WTC11 (cell line): ENCODE results near the gene FAM187B. TPM values are rescaled to one million over a fixed set of nuclear protein-coding genes. Genes with fewer than 3 reads are reported as not detected.

Experiments used
- ATAC-seq: fragments of 200-7000 bp; cut with Tn5 transposase; 2 replicates; pipeline ENCODE4 v1.10.0; 2021; ENCODE audit warnings: mild to moderate bottlenecking, moderate library complexity
- CTCF ChIA-PET: fragments of 300-600 bp; sonication (Branson Sonifier 250); formaldehyde crosslinking; loops from one replicate; lab custom pipeline; 2021; ENCODE audit warnings: antibody characterized with exemption; lab: Charles Lee
- POLR2A ChIA-PET: fragments of 350-600 bp; sonication (Branson Sonifier 250); formaldehyde crosslinking; loops from one replicate; lab custom pipeline; 2021; ENCODE audit warnings: antibody characterized with exemption; lab: Charles Lee
- DNase-seq: peaks from one replicate; pipeline ENCODE4 v3.0.0; 2021; ENCODE audit warnings: low spot score
- H3K27ac Mint-ChIP-seq: 2 replicates; pipeline ENCODE4 v1.8.0; 2021; ENCODE audit warnings: mixed read lengths
- H3K27me3 Mint-ChIP-seq: 2 replicates; pipeline ENCODE4 v1.8.0; 2021; ENCODE audit warnings: low read depth, mild to moderate bottlenecking, moderate library complexity, mixed read lengths
- H3K36me3 Mint-ChIP-seq: 2 replicates; pipeline ENCODE4 v1.8.0; 2021; ENCODE audit warnings: mixed read lengths
- H3K4me1 Mint-ChIP-seq: 2 replicates; pipeline ENCODE4 v1.8.0; 2022; ENCODE audit warnings: mixed read lengths
- H3K4me3 Mint-ChIP-seq: 2 replicates; pipeline ENCODE4 v1.8.0; 2021; ENCODE audit warnings: mild to moderate bottlenecking, moderate library complexity, mixed read lengths
- H3K9me3 Mint-ChIP-seq: 2 replicates; pipeline ENCODE4 v1.8.0; 2021; ENCODE audit warnings: mixed read lengths
- ATF1 ChIP-seq: sonication (generic); formaldehyde crosslinking; IDR thresholded peaks from 2 replicates; pipeline ENCODE4 v1.8.1; 2023; ENCODE audit warnings: mild to moderate bottlenecking, moderate library complexity, missing genetic modification reagents
- CBFB ChIP-seq: sonication (generic); formaldehyde crosslinking; IDR thresholded peaks from 2 replicates; pipeline ENCODE4 v1.8.1; 2022; ENCODE audit warnings: mild to moderate bottlenecking, low read depth, missing genetic modification reagents
- ETV6 ChIP-seq: sonication (generic); formaldehyde crosslinking; IDR thresholded peaks from 2 replicates; pipeline ENCODE4 v1.8.1; 2022; ENCODE audit warnings: mild to moderate bottlenecking, missing genetic modification reagents
- JUN ChIP-seq: sonication (generic); formaldehyde crosslinking; IDR thresholded peaks from 2 replicates; pipeline ENCODE4 v1.8.0; 2023; ENCODE audit warnings: mild to moderate bottlenecking, missing genetic modification reagents
- MXD4 ChIP-seq: fragments of 250-450 bp; sonication (Bioruptor Pico); IDR thresholded peaks from 2 replicates; pipeline ENCODE4 v1.8.0; 2021; ENCODE audit warnings: mild to moderate bottlenecking, moderate library complexity, borderline replicate concordance
- NR3C1 ChIP-seq: sonication (generic); formaldehyde crosslinking; conservative IDR thresholded peaks from 2 replicates; pipeline ENCODE4 v1.8.1; 2023; ENCODE audit warnings: low read depth, mild to moderate bottlenecking, missing genetic modification reagents
- RELA ChIP-seq: sonication (generic); formaldehyde crosslinking; IDR thresholded peaks from 2 replicates; pipeline ENCODE4 v1.8.1; 2022; ENCODE audit warnings: missing genetic modification reagents, mild to moderate bottlenecking, borderline replicate concordance
- RORB ChIP-seq: fragments of 250-450 bp; sonication (Bioruptor Pico); IDR thresholded peaks from 2 replicates; pipeline ENCODE4 v1.9.0; 2021; ENCODE audit warnings: mild to moderate bottlenecking
- SMAD4 ChIP-seq: sonication (generic); formaldehyde crosslinking; IDR thresholded peaks from 2 replicates; pipeline ENCODE4 v1.8.0; 2022; ENCODE audit warnings: mild to moderate bottlenecking, missing genetic modification reagents
- SOX15 ChIP-seq: fragments of 250-450 bp; sonication (Bioruptor Pico); IDR thresholded peaks from 2 replicates; pipeline ENCODE4 v1.9.0; 2021; ENCODE audit warnings: mild to moderate bottlenecking
- TP53 ChIP-seq: sonication (generic); formaldehyde crosslinking; IDR thresholded peaks from 2 replicates; pipeline ENCODE4 v1.8.1; 2023; ENCODE audit warnings: mild to moderate bottlenecking, missing genetic modification reagents
- ZBTB21 ChIP-seq: sonication (generic); formaldehyde crosslinking; IDR thresholded peaks from 2 replicates; pipeline ENCODE4 v1.8.1; 2023; ENCODE audit warnings: mild to moderate bottlenecking, missing genetic modification reagents, borderline replicate concordance
- total RNA-seq: library from RNA; stranded (reverse); gene quantifications from 3 replicates; pipeline ENCODE4 v1.2.3, GENCODE V29; 2021
- TF ChIP-seq, protein P1 (sequence below): sonication (generic); formaldehyde crosslinking; IDR thresholded peaks from 2 replicates; pipeline ENCODE4 v1.8.0; 2023; ENCODE audit warnings: missing genetic modification reagents, mild to moderate bottlenecking, borderline replicate concordance
- TF ChIP-seq, protein P2 (sequence below): sonication (generic); formaldehyde crosslinking; IDR thresholded peaks from 2 replicates; pipeline ENCODE4 v1.8.1; 2022; ENCODE audit warnings: low read depth, mild to moderate bottlenecking, moderate library complexity, missing genetic modification reagents, borderline replicate concordance
- TF ChIP-seq, protein P3 (sequence below): sonication (generic); formaldehyde crosslinking; conservative IDR thresholded peaks from 2 replicates; pipeline ENCODE4 v1.8.1; 2022; ENCODE audit warnings: mild to moderate bottlenecking, missing genetic modification reagents
- TF ChIP-seq, protein P4 (sequence below): fragments of 250-450 bp; sonication (Bioruptor Pico); IDR thresholded peaks from 2 replicates; pipeline ENCODE4 v1.9.0; 2021; ENCODE audit warnings: mild to moderate bottlenecking
- TF ChIP-seq, protein P5 (sequence below): sonication (generic); formaldehyde crosslinking; IDR thresholded peaks from 2 replicates; pipeline ENCODE4 v1.8.1; 2023; ENCODE audit warnings: mild to moderate bottlenecking, moderate library complexity, missing genetic modification reagents
- TF ChIP-seq, protein P6 (sequence below): sonication (generic); formaldehyde crosslinking; IDR thresholded peaks from 2 replicates; pipeline ENCODE4 v1.8.1; 2023; ENCODE audit warnings: mild to moderate bottlenecking, missing genetic modification reagents, moderate library complexity
- TF ChIP-seq, protein P7 (sequence below): sonication (generic); formaldehyde crosslinking; IDR thresholded peaks from 2 replicates; pipeline ENCODE4 v1.8.1; 2022; ENCODE audit warnings: low read depth, missing genetic modification reagents, borderline replicate concordance
- TF ChIP-seq, protein P8 (sequence below): sonication (generic); formaldehyde crosslinking; IDR thresholded peaks from 2 replicates; pipeline ENCODE4 v1.8.0; 2022; ENCODE audit warnings: missing genetic modification reagents

Gene FAM187B
- total RNA-seq, 1 experiment from 2014 or later, result 0.20 TPM

DNA sequence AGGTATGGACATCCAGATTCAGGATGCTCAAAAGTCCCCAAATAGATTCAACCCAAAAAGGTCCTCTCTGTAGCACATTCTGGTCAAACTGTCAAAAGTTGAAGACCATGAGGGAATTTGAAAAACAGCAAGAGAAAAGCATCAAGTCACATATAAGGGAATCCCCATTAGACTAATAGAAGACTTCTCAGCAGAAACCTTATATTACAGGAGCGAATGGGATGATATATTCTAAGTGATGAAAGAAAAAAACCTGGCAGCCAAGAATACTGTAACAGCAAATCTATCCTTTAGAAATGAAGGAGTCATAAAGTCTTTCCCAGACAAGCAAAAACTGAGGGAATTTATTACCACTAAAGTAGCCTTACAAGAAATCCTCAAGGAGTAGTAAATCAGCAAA lies 44.3 kb downstream of the FAM187B start (continued):
- TF ChIP-seq, protein P1, sequence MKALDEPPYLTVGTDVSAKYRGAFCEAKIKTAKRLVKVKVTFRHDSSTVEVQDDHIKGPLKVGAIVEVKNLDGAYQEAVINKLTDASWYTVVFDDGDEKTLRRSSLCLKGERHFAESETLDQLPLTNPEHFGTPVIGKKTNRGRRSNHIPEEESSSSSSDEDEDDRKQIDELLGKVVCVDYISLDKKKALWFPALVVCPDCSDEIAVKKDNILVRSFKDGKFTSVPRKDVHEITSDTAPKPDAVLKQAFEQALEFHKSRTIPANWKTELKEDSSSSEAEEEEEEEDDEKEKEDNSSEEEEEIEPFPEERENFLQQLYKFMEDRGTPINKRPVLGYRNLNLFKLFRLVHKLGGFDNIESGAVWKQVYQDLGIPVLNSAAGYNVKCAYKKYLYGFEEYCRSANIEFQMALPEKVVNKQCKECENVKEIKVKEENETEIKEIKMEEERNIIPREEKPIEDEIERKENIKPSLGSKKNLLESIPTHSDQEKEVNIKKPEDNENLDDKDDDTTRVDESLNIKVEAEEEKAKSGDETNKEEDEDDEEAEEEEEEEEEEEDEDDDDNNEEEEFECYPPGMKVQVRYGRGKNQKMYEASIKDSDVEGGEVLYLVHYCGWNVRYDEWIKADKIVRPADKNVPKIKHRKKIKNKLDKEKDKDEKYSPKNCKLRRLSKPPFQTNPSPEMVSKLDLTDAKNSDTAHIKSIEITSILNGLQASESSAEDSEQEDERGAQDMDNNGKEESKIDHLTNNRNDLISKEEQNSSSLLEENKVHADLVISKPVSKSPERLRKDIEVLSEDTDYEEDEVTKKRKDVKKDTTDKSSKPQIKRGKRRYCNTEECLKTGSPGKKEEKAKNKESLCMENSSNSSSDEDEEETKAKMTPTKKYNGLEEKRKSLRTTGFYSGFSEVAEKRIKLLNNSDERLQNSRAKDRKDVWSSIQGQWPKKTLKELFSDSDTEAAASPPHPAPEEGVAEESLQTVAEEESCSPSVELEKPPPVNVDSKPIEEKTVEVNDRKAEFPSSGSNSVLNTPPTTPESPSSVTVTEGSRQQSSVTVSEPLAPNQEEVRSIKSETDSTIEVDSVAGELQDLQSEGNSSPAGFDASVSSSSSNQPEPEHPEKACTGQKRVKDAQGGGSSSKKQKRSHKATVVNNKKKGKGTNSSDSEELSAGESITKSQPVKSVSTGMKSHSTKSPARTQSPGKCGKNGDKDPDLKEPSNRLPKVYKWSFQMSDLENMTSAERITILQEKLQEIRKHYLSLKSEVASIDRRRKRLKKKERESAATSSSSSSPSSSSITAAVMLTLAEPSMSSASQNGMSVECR (CRISPR knock-in tag), result no peak
- TF ChIP-seq, protein P2, sequence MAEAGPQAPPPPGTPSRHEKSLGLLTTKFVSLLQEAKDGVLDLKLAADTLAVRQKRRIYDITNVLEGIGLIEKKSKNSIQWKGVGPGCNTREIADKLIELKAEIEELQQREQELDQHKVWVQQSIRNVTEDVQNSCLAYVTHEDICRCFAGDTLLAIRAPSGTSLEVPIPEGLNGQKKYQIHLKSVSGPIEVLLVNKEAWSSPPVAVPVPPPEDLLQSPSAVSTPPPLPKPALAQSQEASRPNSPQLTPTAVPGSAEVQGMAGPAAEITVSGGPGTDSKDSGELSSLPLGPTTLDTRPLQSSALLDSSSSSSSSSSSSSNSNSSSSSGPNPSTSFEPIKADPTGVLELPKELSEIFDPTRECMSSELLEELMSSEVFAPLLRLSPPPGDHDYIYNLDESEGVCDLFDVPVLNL, result no peak
- TF ChIP-seq ZBTB21 (CRISPR knock-in tag) (no peak), NR3C1 (CRISPR knock-in tag) (no peak), SOX15 (CRISPR knock-in tag) (no peak), TP53 (CRISPR knock-in tag) (no peak), ATF1 (no peak), SMAD4 (CRISPR knock-in tag) (no peak)

DNA sequence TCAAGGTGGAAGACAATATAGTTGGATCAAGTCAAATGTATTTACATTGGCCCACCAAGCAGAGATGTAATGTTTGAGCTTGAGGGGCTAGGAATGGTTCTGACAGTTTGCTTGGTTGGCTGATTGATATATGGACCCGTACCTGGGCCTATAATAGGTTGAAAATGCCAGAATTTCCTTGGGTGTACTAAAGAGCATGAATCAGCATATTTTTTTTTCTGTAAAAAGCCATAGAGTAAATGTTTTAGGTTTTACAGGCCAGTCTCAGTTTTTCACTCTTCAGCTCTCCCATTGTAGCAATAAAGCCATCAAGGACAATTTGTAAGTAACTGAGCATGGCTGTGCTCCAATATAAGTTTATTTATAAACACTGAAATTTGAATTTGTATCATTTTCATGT lies 47.2 kb downstream of the FAM187B start:
- ATAC-seq (no peak), DNase-seq (no peak)
- H3K4me3 Mint-ChIP-seq, result no peak overlapping the region
- H3K36me3 Mint-ChIP-seq, result peaks cover 8% of the 10 kb centered on the region
- H3K27me3 Mint-ChIP-seq, result peaks cover 16% of the 10 kb centered on the region
- POLR2A ChIA-PET, result no interaction called here
- CTCF ChIA-PET, result interaction anchor here (1.2 kb wide), 1 partner anchor 137 kb away, joined by 3 read pairs; no protein-coding TSS in a partner anchor
- H3K27ac Mint-ChIP-seq, result no peak overlapping the region
- peaks cover 26% of the 10 kb centered on the region for H3K9me3 Mint-ChIP-seq
- TF ChIP-seq, protein P3, sequence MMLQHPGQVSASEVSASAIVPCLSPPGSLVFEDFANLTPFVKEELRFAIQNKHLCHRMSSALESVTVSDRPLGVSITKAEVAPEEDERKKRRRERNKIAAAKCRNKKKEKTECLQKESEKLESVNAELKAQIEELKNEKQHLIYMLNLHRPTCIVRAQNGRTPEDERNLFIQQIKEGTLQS (CRISPR knock-in tag), result no peak
- TF ChIP-seq, protein P4, sequence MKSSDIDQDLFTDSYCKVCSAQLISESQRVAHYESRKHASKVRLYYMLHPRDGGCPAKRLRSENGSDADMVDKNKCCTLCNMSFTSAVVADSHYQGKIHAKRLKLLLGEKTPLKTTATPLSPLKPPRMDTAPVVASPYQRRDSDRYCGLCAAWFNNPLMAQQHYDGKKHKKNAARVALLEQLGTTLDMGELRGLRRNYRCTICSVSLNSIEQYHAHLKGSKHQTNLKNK (CRISPR knock-in tag), result no peak
- TF ChIP-seq CBFB (CRISPR knock-in tag), result no peak
- TF ChIP-seq, protein P2, result no peak
- no peak for TF ChIP-seq MXD4 (CRISPR knock-in tag)
- no peak for TF ChIP-seq JUN (CRISPR knock-in tag)
- TF ChIP-seq, protein P5, sequence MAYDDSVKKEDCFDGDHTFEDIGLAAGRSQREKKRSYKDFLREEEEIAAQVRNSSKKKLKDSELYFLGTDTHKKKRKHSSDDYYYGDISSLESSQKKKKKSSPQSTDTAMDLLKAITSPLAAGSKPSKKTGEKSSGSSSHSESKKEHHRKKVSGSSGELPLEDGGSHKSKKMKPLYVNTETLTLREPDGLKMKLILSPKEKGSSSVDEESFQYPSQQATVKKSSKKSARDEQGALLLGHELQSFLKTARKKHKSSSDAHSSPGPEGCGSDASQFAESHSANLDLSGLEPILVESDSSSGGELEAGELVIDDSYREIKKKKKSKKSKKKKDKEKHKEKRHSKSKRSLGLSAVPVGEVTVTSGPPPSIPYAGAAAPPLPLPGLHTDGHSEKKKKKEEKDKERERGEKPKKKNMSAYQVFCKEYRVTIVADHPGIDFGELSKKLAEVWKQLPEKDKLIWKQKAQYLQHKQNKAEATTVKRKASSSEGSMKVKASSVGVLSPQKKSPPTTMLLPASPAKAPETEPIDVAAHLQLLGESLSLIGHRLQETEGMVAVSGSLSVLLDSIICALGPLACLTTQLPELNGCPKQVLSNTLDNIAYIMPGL, result no peak
- TF ChIP-seq, protein P6, sequence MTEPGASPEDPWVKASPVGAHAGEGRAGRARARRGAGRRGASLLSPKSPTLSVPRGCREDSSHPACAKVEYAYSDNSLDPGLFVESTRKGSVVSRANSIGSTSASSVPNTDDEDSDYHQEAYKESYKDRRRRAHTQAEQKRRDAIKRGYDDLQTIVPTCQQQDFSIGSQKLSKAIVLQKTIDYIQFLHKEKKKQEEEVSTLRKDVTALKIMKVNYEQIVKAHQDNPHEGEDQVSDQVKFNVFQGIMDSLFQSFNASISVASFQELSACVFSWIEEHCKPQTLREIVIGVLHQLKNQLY (CRISPR knock-in tag), result no peak
- TF ChIP-seq, protein P7, sequence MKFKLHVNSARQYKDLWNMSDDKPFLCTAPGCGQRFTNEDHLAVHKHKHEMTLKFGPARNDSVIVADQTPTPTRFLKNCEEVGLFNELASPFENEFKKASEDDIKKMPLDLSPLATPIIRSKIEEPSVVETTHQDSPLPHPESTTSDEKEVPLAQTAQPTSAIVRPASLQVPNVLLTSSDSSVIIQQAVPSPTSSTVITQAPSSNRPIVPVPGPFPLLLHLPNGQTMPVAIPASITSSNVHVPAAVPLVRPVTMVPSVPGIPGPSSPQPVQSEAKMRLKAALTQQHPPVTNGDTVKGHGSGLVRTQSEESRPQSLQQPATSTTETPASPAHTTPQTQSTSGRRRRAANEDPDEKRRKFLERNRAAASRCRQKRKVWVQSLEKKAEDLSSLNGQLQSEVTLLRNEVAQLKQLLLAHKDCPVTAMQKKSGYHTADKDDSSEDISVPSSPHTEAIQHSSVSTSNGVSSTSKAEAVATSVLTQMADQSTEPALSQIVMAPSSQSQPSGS, result no peak
- TF ChIP-seq, protein P8, sequence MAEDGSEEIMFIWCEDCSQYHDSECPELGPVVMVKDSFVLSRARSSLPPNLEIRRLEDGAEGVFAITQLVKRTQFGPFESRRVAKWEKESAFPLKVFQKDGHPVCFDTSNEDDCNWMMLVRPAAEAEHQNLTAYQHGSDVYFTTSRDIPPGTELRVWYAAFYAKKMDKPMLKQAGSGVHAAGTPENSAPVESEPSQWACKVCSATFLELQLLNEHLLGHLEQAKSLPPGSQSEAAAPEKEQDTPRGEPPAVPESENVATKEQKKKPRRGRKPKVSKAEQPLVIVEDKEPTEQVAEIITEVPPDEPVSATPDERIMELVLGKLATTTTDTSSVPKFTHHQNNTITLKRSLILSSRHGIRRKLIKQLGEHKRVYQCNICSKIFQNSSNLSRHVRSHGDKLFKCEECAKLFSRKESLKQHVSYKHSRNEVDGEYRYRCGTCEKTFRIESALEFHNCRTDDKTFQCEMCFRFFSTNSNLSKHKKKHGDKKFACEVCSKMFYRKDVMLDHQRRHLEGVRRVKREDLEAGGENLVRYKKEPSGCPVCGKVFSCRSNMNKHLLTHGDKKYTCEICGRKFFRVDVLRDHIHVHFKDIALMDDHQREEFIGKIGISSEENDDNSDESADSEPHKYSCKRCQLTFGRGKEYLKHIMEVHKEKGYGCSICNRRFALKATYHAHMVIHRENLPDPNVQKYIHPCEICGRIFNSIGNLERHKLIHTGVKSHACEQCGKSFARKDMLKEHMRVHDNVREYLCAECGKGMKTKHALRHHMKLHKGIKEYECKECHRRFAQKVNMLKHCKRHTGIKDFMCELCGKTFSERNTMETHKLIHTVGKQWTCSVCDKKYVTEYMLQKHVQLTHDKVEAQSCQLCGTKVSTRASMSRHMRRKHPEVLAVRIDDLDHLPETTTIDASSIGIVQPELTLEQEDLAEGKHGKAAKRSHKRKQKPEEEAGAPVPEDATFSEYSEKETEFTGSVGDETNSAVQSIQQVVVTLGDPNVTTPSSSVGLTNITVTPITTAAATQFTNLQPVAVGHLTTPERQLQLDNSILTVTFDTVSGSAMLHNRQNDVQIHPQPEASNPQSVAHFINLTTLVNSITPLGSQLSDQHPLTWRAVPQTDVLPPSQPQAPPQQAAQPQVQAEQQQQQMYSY (CRISPR knock-in tag), result no peak
- no peak for TF ChIP-seq ETV6 (CRISPR knock-in tag)
- no peak for TF ChIP-seq RELA
- no peak for TF ChIP-seq RORB (CRISPR knock-in tag)
- no peaks in the 10 kb centered on the region; the same call in 1 of the 2 replicates for H3K4me1 Mint-ChIP-seq
